EH (cell line): Measurements from ENCODE around the gene ZNF2.

Source experiments
- DNase-seq: peaks from one replicate; pipeline ENCODE4 v3.0.0-alpha.2; 2015; ENCODE audit warnings: low read depth

Gene ZNF2

GRCh38 chr2:95165371-95166064 lies at the start of gene ZNF2:
Gene ZNF2, plus strand, starts transcription at chr2:95165809. Its CDS starts 10,418 bp downstream, at chr2:95176227.
- peak; percentile 98 for DNase-seq

DNA sequence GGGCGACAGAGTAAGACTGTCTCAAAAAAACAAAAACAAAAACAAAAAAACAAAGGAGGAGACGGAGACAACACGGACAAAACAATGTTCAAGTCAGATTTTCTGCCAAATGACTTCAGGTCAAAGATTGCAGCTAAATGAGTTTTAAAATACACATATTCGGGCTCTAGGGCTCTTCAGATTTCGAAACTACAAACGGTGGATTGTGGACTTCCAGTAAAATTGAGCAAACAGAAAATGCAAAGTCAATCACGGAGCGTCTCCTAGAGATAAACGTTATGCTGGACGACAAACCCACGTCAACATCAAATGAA lies 44.6 kb upstream of the ZNF2 start:
- no peak for DNase-seq

GRCh38 chr2:95121407-95122196 lies 44.0 kb upstream of the ZNF2 start, which contains the start of gene MRPS5:
Gene MRPS5, minus strand, starts transcription at chr2:95121808. Its CDS starts 17 bp downstream, at chr2:95121791.
- DNase-seq: peak; percentile 75

GRCh38 chr2:95122197-95122551 lies 43.4 kb upstream of the ZNF2 start:
- DNase-seq: no peak

DNA sequence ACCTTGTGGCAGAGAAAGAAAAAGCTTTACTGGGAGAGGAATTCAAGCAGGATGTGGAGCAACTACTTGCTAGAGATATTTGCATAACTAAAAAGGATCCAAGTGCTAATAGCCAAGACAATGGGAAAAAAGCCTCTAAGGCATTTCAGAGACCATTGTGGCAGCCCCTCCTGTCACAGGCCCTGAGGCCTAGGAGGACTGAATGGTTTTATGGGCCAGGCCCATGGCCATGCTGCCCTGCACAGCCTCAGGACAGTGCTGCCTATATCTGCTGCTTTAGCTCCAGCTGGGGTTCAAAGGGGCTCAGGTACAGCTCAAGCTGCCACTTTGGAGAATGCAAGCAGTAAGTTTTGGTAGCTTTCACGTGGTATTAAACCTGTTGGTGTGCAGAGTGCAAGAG lies 26.9 kb upstream of the ZNF2 start:
- DNase-seq: no peak

DNA sequence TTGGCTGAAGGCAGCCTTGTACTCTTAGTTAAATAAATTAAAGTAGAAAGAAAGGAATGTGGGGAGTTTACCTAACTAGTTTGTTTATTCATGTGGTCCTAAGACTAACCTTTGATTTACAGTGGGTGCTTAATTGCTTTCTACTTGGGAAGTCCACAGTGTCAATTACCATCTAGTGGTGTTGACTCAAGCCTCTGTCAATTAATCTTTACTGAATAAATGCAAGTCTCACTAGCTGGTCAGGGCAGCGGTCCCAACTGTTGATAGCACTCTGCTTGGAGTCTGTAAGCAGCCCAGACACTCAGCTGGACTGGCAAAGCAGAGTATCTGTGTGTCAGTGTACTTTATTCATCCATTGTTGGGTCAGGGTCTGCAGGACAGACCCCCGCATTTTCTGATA lies 21.8 kb upstream of the ZNF2 start:
- no peak for DNase-seq

- DNase-seq: peak; percentile 14
Observed at GRCh38 chr2:95149397-95149984, 16.1 kb upstream of the ZNF2 start.

DNA sequence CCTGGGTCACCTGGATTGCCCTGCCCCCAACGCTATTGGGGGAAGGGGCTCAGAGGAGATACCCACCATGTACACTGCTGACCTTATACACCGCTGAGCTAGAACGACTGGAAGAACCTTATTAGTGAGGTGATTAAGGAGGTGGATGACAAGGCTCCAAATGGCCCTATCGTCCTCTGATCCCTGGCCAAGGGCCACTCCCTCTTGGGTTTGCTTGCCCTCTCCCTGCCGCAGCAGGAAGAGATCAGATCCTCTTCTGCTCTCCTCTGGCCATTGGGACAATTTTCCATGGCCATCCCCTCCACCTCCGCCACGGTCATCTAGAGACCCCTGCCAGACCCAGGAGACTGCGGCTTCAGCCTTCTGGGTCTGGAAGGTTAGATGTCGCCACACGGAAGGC lies 7.2 kb upstream of the ZNF2 start:
- no peak for DNase-seq

- DNase-seq: peak; percentile 52
Observed at GRCh38 chr2:95158891-95159619, 6.6 kb upstream of the ZNF2 start.

- peak; percentile 78 for DNase-seq
Observed at GRCh38 chr2:95159690-95160449, 5.7 kb upstream of the ZNF2 start, which contains the start of gene ZNF514. Gene ZNF514, minus strand, starts transcription at chr2:95159848. Its CDS starts 6,595 bp downstream, at chr2:95153253.

GRCh38 chr2:95165030-95165370 lies 609 bp upstream of the ZNF2 start:
- no peak for DNase-seq

- DNase-seq: no peak
Observed at GRCh38 chr2:95166065-95166763, 605 bp downstream of the ZNF2 start.

DNA sequence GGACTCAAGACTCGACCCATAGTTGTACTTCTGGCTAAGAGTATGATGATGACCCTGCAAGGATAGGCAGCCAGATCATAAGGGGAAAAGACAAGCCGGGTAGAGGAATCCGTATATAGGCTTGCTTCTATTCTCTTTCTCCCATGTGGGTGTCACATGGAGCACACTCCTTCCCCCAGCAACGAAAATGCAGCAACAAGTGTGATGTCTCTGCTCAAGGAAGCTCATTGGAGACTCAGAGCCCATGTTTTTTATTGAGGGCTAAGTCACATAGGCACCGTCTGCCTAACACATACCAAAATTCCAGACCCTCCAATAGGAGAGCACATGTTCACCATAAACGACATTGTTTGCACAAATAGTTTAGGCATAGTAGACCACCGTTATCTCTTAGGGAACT lies 6.3 kb downstream of the ZNF2 start:
- DNase-seq: no peak

DNA sequence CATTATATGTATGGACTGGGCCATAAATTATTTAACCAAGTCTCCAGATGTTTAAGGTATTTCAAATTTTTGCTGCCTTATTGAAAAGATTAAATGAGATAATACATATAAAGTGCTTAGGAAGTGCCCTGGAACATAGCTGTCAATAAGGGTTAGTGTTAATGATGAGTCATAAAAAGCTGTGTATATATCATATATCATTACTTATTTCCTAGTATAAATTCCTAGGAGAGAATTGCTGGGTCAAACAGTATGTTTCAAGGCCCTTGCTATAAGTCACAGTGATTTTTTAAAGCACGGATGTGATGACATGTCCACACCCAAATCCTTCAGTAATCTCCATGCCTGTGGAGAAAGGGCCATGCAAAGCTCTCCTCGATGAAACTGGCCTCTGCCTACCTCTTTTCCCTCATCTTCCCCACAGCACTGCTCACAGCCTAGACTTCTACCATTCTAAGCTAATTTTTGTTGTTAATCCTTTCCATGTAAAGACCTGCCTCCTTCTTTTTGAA lies 8.5 kb downstream of the ZNF2 start:
- no peak for DNase-seq

- DNase-seq: no peak
Observed at GRCh38 chr2:95179451-95179850, 13.8 kb downstream of the ZNF2 start.

- DNase-seq: no peak
Observed at GRCh38 chr2:95181774-95182173, 16.2 kb downstream of the ZNF2 start.

- no peak for DNase-seq
Observed at GRCh38 chr2:95185197-95185596, 19.6 kb downstream of the ZNF2 start.

DNA sequence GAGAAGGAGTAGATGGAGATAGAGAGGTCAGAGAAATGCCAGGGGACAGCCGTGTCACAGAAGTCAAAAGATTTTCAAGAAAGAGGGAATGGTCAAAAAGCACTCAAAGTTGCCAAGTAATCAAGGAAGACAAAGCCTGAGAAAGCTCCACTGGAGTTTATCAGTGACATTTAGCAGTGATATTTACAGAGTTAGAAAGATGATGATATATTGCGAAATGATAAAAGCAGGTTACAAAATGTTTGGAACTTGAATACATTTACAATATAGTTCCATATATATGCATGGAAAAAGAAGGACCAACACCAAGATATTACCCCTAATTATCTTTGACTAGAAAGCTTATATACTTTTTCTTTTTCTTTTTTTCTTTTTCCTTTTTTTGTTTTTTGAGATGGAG lies 20.4 kb downstream of the ZNF2 start:
- DNase-seq: no peak

- peak; percentile 46 for DNase-seq
Observed at GRCh38 chr2:95192956-95193355, 27.3 kb downstream of the ZNF2 start.

GRCh38 chr2:95203911-95204310 lies 38.3 kb downstream of the ZNF2 start:
- DNase-seq: no peak

DNA sequence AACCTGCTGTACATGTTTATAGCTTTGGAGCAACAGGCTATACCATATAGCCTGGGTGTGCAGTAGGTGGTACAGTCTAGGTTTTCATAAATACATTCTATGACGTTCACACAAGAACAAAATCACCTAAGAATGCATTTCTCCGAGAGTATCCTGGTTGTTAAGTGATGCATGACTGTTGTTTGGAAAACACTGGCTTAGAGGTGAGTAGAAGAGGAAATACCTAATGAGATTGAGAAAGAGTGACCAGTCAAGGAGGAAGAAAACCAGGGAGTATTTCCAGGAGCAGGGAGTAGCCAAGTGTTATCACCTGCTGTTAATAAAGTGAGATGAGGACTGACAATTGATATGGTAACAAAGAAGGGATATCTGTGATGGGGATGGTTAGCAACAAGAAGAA lies 38.8 kb downstream of the ZNF2 start:
- no peak for DNase-seq
